ENCODE results near the gene SUMO2. TPM values are rescaled to one million over a fixed set of nuclear protein-coding genes. Genes with fewer than 3 reads are reported as not detected.

The SUMO2 gene
- total and polyA plus RNA-seq, 8 donors, result 38.1 to 178 (median 118) TPM

DNA sequence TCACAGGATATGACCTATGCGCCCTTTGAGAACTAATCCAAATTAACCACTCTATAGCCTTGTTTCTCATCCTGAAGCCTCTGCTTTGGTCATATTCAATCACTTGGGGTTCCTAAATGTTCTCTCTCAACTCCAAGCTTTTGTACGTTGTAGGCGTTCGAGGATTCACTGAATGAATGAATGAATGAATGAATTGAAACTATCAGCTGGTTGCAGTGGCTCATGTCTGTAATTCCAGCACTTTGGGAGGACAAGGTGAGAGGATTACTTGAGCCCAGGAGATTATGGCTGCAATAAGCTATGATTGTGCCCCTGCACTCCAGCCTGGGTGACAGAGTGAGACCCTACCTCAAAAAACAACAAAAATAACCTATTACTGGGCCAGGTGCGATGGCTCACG lies 5.9 kb upstream of the SUMO2 start:
- H3K4me3 ChIP-seq, result no peak overlapping the region
- 80 to 87% methylated on average over 6 of the region's 6 CpGs for WGBS, 2 donors
- no peaks in the 10 kb centered on the region for H3K4me1 ChIP-seq
- TF ChIP-seq, protein P1, sequence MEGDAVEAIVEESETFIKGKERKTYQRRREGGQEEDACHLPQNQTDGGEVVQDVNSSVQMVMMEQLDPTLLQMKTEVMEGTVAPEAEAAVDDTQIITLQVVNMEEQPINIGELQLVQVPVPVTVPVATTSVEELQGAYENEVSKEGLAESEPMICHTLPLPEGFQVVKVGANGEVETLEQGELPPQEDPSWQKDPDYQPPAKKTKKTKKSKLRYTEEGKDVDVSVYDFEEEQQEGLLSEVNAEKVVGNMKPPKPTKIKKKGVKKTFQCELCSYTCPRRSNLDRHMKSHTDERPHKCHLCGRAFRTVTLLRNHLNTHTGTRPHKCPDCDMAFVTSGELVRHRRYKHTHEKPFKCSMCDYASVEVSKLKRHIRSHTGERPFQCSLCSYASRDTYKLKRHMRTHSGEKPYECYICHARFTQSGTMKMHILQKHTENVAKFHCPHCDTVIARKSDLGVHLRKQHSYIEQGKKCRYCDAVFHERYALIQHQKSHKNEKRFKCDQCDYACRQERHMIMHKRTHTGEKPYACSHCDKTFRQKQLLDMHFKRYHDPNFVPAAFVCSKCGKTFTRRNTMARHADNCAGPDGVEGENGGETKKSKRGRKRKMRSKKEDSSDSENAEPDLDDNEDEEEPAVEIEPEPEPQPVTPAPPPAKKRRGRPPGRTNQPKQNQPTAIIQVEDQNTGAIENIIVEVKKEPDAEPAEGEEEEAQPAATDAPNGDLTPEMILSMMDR (IDR thresholded peaks at IDR 0.05), result no peak
- no peak overlapping the region for H3K27ac ChIP-seq
- intact Hi-C loops (cut with DNase I), result loop anchor here in 1 of 3 donors (10.0 kb wide), 1 partner anchor 74 kb away; no protein-coding TSS in a partner anchor
- no peaks in the 10 kb centered on the region for H3K36me3 ChIP-seq
- H3K27me3 ChIP-seq, result no peaks in the 10 kb centered on the region
- FAIRE-seq (no peak), ATAC-seq (no peak), DNase-seq (no peak)
- H3K9me3 ChIP-seq, result no peaks in the 10 kb centered on the region

DNA sequence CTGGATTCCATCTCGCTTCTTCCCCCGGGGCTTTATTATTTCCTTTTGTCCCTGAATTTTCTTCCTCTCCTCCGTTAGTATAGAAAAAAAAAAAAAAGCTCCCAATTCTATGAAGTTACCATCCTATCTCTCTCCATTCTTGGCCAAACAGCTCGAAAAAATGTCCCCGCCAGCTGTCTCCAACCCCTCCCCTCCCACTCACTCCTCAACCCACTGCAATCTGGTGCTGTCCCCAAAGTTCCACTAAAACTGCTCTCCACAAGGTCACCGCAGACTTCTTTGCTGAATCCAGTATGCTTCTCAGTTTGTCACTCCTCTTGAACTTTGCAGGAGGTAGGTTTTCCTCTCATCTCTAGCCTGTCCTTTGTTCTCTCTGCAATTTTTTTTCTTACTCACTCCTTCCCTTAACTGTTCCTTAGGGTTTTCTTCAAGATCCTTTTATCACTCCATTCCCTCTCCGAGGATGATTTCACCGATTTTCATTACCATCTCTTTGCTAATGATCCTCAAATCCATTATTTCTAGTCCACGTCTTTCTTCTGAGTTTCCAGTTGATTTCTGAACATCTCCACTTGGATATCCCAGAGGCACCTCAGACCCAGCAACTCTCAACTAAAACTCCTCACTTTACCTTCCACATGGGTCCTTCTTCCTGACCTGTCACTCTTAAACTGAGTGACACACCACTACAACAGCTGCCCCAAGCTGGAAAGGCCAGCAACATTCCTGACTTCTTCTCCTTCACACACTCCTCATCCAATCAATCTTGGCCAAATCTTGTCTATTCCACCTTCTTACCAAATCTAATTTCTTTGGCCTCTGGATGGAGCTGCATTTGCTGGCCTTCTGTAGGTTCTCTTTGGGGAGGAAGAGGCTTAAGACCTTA lies 1.5 kb upstream of the SUMO2 start:
- DNase-seq, result no peak
- Histone ChIP-seq H3K4me3 (no peak overlapping the region), H3K36me3 (peaks cover 0 to 6% (median 0%) of the 10 kb centered on the region in 3 donors), H3K4me1 (peaks cover 0 to 13% (median 4%) of the 10 kb centered on the region in 3 donors), H3K27me3 (no peaks in the 10 kb centered on the region), H3K27ac (peak overlapping the region in 1 of 4 donors; percentile 99), H3K9me3 (no peaks in the 10 kb centered on the region)
- intact Hi-C loops (cut with DNase I), result loop anchor here in 1 of 3 donors (10.0 kb wide), 1 partner anchor 69 kb away; no protein-coding TSS in a partner anchor
- FAIRE-seq, result no peak
- TF ChIP-seq, protein P1 (IDR thresholded peaks at IDR 0.05), result no peak
- 90 to 93% methylated on average over 9 of the region's 9 CpGs for WGBS, 2 donors
- ATAC-seq, result no peak

DNA sequence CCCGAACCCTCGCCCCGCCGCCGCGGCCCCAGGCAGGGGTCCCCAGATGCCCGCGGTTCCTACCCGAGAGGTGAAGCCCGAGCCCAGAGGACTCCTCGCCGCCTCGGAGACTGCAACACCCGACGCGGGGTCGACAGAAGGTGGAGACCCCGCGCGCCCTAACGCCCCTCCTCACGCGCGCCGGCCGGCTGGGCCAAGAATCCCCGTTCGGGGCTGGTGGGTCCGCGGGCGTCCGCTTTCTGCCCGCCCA lies 515 bp downstream of the SUMO2 start:
- Histone ChIP-seq H3K36me3 (peaks cover 0 to 7% (median 0%) of the 10 kb centered on the region in 3 donors), H3K4me1 (peaks cover 0 to 13% (median 4%) of the 10 kb centered on the region in 3 donors), H3K4me3 (peak overlapping the region; percentile 87 to 97 (median 92)), H3K27ac (peak overlapping the region; percentile 95 to 99 (median 98)), H3K27me3 (no peaks in the 10 kb centered on the region), H3K9me3 (no peaks in the 10 kb centered on the region)
- ATAC-seq (peak in 2 of 4 donors; percentile 2 to 11), DNase-seq (peak in 2 of 6 donors; percentile 21 to 86), FAIRE-seq (no peak)
- WGBS, 2 donors, result 0 to 1% methylated on average over 33 of the region's 33 CpGs
- intact Hi-C loops (cut with DNase I), result loop anchor here in 1 of 3 donors (10.0 kb wide), 1 partner anchor 67 kb away; no protein-coding TSS in a partner anchor
- TF ChIP-seq, protein P1 (IDR thresholded peaks at IDR 0.05), result no peak

DNA sequence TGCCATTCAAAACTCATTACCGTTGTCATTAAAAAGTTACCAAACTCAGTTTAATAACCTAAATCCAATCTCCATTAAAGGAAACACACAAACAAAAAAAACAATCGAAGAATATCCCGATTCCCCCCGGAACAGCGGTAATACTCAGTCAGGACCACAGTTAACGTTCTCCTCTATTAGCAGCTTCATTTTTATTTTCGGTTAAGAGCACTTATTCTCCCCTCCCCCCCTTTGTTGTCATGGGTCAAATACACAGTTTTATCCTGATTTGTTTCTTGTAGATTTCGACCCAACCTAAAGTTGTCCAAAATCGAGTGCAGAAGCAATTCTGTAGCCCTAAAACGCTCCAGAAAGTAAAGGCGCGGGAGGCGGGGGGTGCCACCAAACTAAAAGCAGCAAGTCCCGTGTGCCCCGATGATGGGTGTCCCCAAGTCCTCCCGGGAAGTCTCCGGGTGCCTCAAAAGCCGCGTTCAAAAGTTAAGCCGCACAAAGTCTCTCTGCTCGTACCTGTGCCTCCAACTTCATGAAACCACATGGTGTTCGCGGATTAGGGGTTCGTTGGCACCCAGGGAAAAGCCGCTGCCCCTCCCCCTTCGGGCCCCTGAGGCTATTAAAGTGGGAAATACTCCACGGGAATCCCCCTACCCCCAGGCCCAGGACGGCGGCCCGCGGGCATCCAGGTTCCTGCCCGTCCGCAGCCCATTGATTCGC lies 996 bp downstream of the SUMO2 start:
- peak in 3 of 4 donors; percentile 1 to 6 (median 6) for ATAC-seq
- WGBS, 2 donors, result 0 to 1% methylated on average over 34 of the region's 34 CpGs
- TF ChIP-seq, protein P1 (IDR thresholded peaks at IDR 0.05), result no peak

More for the DNA sequence above, 996 bp downstream of the SUMO2 start:
- DNase-seq, result peak in 2 of 6 donors; percentile 36 to 55
- Histone ChIP-seq H3K27me3 (no peaks in the 10 kb centered on the region), H3K9me3 (no peaks in the 10 kb centered on the region), H3K4me1 (peaks cover 0 to 13% (median 4%) of the 10 kb centered on the region in 3 donors), H3K4me3 (peak overlapping the region; percentile 87 to 97 (median 92)), H3K36me3 (peaks cover 0 to 11% (median 0%) of the 10 kb centered on the region in 3 donors), H3K27ac (peak overlapping the region; percentile 95 to 99 (median 98))
- no peak for FAIRE-seq
- intact Hi-C loops (cut with DNase I), result loop anchor here in 1 of 3 donors (10.0 kb wide), 1 partner anchor 67 kb away; no protein-coding TSS in a partner anchor
